Measurements from ENCODE around the gene BTNL2. TPM values are rescaled to one million over a fixed set of nuclear protein-coding genes. Genes with fewer than 3 reads are reported as not detected.

BTNL2 gene
- total and polyA plus RNA-seq, 2 experiments from 2014 or later = 0.62 TPM; not detected in 1

DNA sequence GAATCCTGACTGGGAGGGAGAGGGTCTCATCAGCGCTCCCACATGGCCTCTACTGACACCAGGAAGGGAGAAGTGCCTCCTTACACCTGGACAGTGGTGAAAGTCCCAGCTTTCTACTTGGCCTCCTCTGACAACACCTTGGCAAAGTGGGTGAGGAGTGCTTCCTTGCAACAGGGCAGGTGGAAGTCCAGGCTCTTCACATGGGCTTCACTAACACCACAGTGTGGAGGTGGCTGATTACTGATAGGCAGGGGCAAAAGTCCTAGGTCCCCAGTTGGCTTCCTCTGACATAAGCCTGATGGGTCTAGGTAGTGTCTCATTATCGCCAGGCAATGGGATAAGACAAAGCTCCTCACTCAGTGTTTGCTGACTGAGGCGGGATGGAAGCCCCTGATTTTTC lies 23.2 kb upstream of the BTNL2 start:
- Histone ChIP-seq H3K9me2 (replicated peaks; ENCODE audit: insufficient read depth) (no peaks in the 10 kb centered on the region), H3K36me3 (replicated peaks; ENCODE audit: insufficient read depth, low read depth) (no peaks in the 10 kb centered on the region), H3K79me2 (no peaks in the 10 kb centered on the region), H3K9me3 (ENCODE audit: low read depth) (no peaks in the 10 kb centered on the region), H3K4me3 (no peak overlapping the region), H4K20me1 (ENCODE audit: insufficient read depth, poor library complexity, severe bottlenecking) (no peaks in the 10 kb centered on the region), H2AFZ (no peak overlapping the region), H3K27ac (no peak overlapping the region), H3K4me2 (no peak overlapping the region), H3K4me1 (ENCODE audit: insufficient read depth) (no peaks in the 10 kb centered on the region), H3K27me3 (no peaks in the 10 kb centered on the region)
- 91% methylated on average over 3 of the region's 3 CpGs for WGBS (ENCODE audit: low lambda C conversion rate, missing lambda C conversion rate)
- TF ChIP-seq EZH2 (IDR thresholded peaks at IDR 0.05; ENCODE audit: borderline replicate concordance) (no peak), EZH2phosphoT487 (IDR thresholded peaks at IDR 0.05; ENCODE audit: low read depth, severe bottlenecking, unreplicated experiment) (no peak)
- TF ChIP-seq, protein P1, sequence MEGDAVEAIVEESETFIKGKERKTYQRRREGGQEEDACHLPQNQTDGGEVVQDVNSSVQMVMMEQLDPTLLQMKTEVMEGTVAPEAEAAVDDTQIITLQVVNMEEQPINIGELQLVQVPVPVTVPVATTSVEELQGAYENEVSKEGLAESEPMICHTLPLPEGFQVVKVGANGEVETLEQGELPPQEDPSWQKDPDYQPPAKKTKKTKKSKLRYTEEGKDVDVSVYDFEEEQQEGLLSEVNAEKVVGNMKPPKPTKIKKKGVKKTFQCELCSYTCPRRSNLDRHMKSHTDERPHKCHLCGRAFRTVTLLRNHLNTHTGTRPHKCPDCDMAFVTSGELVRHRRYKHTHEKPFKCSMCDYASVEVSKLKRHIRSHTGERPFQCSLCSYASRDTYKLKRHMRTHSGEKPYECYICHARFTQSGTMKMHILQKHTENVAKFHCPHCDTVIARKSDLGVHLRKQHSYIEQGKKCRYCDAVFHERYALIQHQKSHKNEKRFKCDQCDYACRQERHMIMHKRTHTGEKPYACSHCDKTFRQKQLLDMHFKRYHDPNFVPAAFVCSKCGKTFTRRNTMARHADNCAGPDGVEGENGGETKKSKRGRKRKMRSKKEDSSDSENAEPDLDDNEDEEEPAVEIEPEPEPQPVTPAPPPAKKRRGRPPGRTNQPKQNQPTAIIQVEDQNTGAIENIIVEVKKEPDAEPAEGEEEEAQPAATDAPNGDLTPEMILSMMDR (IDR thresholded peaks at IDR 0.05; ENCODE audit: poor library complexity) = no peak
- no peak for DNase-seq (ENCODE audit: low spot score)

DNA sequence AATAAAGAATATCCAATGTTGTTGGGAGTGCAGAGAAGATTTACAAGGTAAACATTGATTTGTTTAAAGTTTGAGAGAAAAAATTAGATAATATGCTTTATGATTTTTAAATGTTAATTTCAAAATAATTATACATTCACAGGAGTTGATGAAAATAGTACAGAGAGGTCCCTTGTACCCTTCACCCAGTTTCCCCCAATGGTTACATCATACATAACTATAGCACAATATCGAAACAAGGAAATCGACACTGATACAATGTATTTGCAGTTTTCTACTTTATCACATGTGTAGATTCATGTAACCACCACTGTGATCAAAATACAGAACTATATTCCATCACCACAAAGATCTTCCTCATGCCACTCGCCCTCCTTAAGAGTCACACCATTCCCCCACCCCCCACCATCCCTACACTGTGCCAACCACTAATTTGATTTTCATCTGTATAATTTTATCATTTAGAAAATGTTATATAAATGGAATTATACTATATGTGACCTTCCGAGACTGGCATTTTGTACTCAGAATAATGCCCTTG lies 21.0 kb upstream of the BTNL2 start:
- Histone ChIP-seq H3K27me3 (no peaks in the 10 kb centered on the region), H3K9me3 (ENCODE audit: low read depth) (no peaks in the 10 kb centered on the region), H2AFZ (no peak overlapping the region), H3K4me2 (no peak overlapping the region), H4K20me1 (ENCODE audit: insufficient read depth, poor library complexity, severe bottlenecking) (no peaks in the 10 kb centered on the region), H3K4me1 (ENCODE audit: insufficient read depth) (no peaks in the 10 kb centered on the region), H3K27ac (no peak overlapping the region), H3K79me2 (no peaks in the 10 kb centered on the region), H3K4me3 (no peak overlapping the region), H3K9me2 (replicated peaks; ENCODE audit: insufficient read depth) (no peaks in the 10 kb centered on the region), H3K36me3 (replicated peaks; ENCODE audit: insufficient read depth, low read depth) (no peaks in the 10 kb centered on the region)
- TF ChIP-seq EZH2phosphoT487 (IDR thresholded peaks at IDR 0.05; ENCODE audit: low read depth, severe bottlenecking, unreplicated experiment) (no peak), EZH2 (IDR thresholded peaks at IDR 0.05; ENCODE audit: borderline replicate concordance) (no peak)
- TF ChIP-seq, protein P1 (IDR thresholded peaks at IDR 0.05; ENCODE audit: poor library complexity) = no peak
- WGBS (ENCODE audit: low lambda C conversion rate, missing lambda C conversion rate) = 93% methylated on average over 4 of the region's 4 CpGs
- DNase-seq (ENCODE audit: low spot score) = no peak

DNA sequence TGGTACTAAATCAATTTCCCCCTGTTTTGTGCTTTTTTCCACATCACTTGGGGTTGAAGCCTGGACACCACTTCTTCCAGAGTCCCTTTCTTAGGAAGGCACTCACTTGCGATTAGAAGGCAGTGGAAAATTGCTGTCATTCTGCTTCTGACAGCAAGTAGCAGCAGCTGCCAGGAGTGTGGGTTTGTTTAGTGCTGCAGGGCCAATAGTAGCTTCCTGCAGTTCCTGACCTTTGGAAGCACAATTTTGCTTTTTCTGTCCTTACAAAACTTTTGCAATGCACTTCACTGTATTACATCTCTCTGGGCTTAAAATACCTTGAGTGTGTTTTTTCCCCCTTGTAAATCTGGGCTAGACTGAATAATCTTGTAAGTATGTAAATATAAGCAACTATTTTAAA lies 20.2 kb upstream of the BTNL2 start:
- H3K36me3 ChIP-seq (replicated peaks; ENCODE audit: insufficient read depth, low read depth) = no peaks in the 10 kb centered on the region
- no peaks in the 10 kb centered on the region for H3K27me3 ChIP-seq
- H3K79me2 ChIP-seq = no peaks in the 10 kb centered on the region
- H3K9me3 ChIP-seq (ENCODE audit: low read depth) = no peaks in the 10 kb centered on the region
- H3K4me3 ChIP-seq = no peak overlapping the region
- H2AFZ ChIP-seq = no peak overlapping the region
- no peaks in the 10 kb centered on the region for H3K9me2 ChIP-seq (replicated peaks; ENCODE audit: insufficient read depth)
- no peak for TF ChIP-seq EZH2 (IDR thresholded peaks at IDR 0.05; ENCODE audit: borderline replicate concordance)
- TF ChIP-seq, protein P1 (IDR thresholded peaks at IDR 0.05; ENCODE audit: poor library complexity) = no peak
- no peak for TF ChIP-seq EZH2phosphoT487 (IDR thresholded peaks at IDR 0.05; ENCODE audit: low read depth, severe bottlenecking, unreplicated experiment)
- no peak overlapping the region for H3K27ac ChIP-seq
- no peaks in the 10 kb centered on the region for H3K4me1 ChIP-seq (ENCODE audit: insufficient read depth)
- no peak overlapping the region for H3K4me2 ChIP-seq
- DNase-seq (ENCODE audit: low spot score) = no peak
- WGBS (ENCODE audit: low lambda C conversion rate, missing lambda C conversion rate) = 59% methylated on average over 1 of the region's 1 CpG
- H4K20me1 ChIP-seq (ENCODE audit: insufficient read depth, poor library complexity, severe bottlenecking) = no peaks in the 10 kb centered on the region

All from hepatocyte (in vitro differentiated cells).